Trophoblast cell (in vitro differentiated cells and primary cell): ENCODE data around the gene CBFA2T3.

Experiments used
- DNase-seq, 2 donors: peaks; one replicate each; pipeline ENCODE4 v3.0.0-alpha.2; 2016
- H2AFZ ChIP-seq: 2 replicates; pipeline ENCODE4 v1.6.1; 2013; ENCODE audit warnings: low read length, moderate library complexity, mild to moderate bottlenecking; ENCODE audit not compliant: insufficient read depth, poor library complexity
- H2AK5ac ChIP-seq: 2 replicates; pipeline ENCODE4 v1.6.1; 2013; ENCODE audit warnings: mild to moderate bottlenecking, low read length
- H2BK120ac ChIP-seq: 2 replicates; pipeline ENCODE4 v1.6.1; 2013; ENCODE audit warnings: low read length, mild to moderate bottlenecking, moderate library complexity; ENCODE audit not compliant: insufficient read depth, poor library complexity
- H2BK12ac ChIP-seq: 2 replicates; pipeline ENCODE4 v1.6.1; 2013; ENCODE audit warnings: mild to moderate bottlenecking, low read length, moderate library complexity
- H2BK5ac ChIP-seq: 2 replicates; pipeline ENCODE4 v1.6.1; 2013; ENCODE audit warnings: low read length, low read depth, moderate library complexity, mild to moderate bottlenecking; ENCODE audit not compliant: poor library complexity
- H3K14ac ChIP-seq: 2 replicates; pipeline ENCODE4 v1.6.1; 2013; ENCODE audit warnings: mild to moderate bottlenecking, low read length
- H3K18ac ChIP-seq: 2 replicates; pipeline ENCODE4 v1.6.1; 2013; ENCODE audit warnings: mild to moderate bottlenecking, low read length
- H3K23ac ChIP-seq: 2 replicates; pipeline ENCODE4 v1.6.1; 2013; ENCODE audit warnings: low read length
- H3K27ac ChIP-seq: 2 replicates; pipeline ENCODE4 v1.5.1; 2013; ENCODE audit warnings: low read depth, mild to moderate bottlenecking, inconsistent platforms, low read length, moderate library complexity
- H3K27me3 ChIP-seq: 2 replicates; pipeline ENCODE4 v1.6.1; 2013; ENCODE audit warnings: inconsistent platforms, mild to moderate bottlenecking, low read length, moderate library complexity; ENCODE audit not compliant: insufficient read depth
- H3K36me3 ChIP-seq, 2 experiments: 1 replicate in 1 of 2; 2 replicates in 1 of 2; pipeline ENCODE4 v1.6.1; 2013; ENCODE audit warnings: low read length in 2 of 2, mild to moderate bottlenecking in 2 of 2, moderate library complexity in 1 of 2; ENCODE audit not compliant: insufficient read depth in 2 of 2, control insufficient read depth in 1 of 2
- H3K4ac ChIP-seq: 2 replicates; pipeline ENCODE4 v1.6.1; 2013; ENCODE audit warnings: low read depth, mild to moderate bottlenecking, low read length, moderate library complexity
- H3K4me1 ChIP-seq, 2 experiments: 1 replicate in 1 of 2; 2 replicates in 1 of 2; pipeline ENCODE4 v1.6.1; 2013; ENCODE audit warnings: low read length in 2 of 2, mild to moderate bottlenecking in 2 of 2, moderate library complexity in 1 of 2; ENCODE audit not compliant: insufficient read depth in 2 of 2, control insufficient read depth in 1 of 2
- H3K4me2 ChIP-seq: 2 replicates; pipeline ENCODE4 v1.6.1; 2013; ENCODE audit warnings: inconsistent platforms, mild to moderate bottlenecking, low read length, moderate library complexity
- H3K4me3 ChIP-seq: 2 replicates; pipeline ENCODE4 v1.5.1; 2013; ENCODE audit warnings: mild to moderate bottlenecking, low read depth, low read length, inconsistent platforms
- H3K79me1 ChIP-seq: one replicate; pipeline ENCODE4 v1.6.1; 2013; ENCODE audit warnings: low read length
- H3K79me2 ChIP-seq: 2 replicates; pipeline ENCODE4 v1.6.1; 2013; ENCODE audit warnings: low read length, mild to moderate bottlenecking; ENCODE audit not compliant: control insufficient read depth, insufficient read depth, poor library complexity
- H3K9ac ChIP-seq: 2 replicates; pipeline ENCODE4 v1.6.1; 2013; ENCODE audit warnings: mild to moderate bottlenecking, low read length
- H3K9me3 ChIP-seq: 2 replicates; pipeline ENCODE4 v1.6.1; 2013; ENCODE audit warnings: low read depth, mild to moderate bottlenecking, control low read depth, inconsistent platforms, low read length; ENCODE audit not compliant: insufficient read depth
- H4K12ac ChIP-seq: 2 replicates; pipeline ENCODE4 v1.6.1; 2013; ENCODE audit warnings: low read depth, mild to moderate bottlenecking, low read length, moderate library complexity
- H4K8ac ChIP-seq: 2 replicates; pipeline ENCODE4 v1.6.1; 2013; ENCODE audit warnings: low read depth, mild to moderate bottlenecking, low read length, moderate library complexity
- H4K91ac ChIP-seq: one replicate; pipeline ENCODE4 v1.6.1; 2013; ENCODE audit warnings: low read depth, mild to moderate bottlenecking, low read length, moderate library complexity
- WGBS: extraction: QIAGEN DNeasy Blood & Tissue Kit; methylation state at CpG from one replicate; pipeline ENCODE4 v1.1.7; 2013; ENCODE audit warnings: missing lambda C conversion rate; ENCODE audit not compliant: insufficient read length, insufficient coverage; ENCODE audit errors: extremely low coverage; 5-methylcytosine and 5-hydroxymethylcytosine counted together

The CBFA2T3 gene

GRCh38 chr16:88881007-88881615, 95.9 kb downstream of the CBFA2T3 start:
- no peak overlapping the region for H3K27ac ChIP-seq
- no peak overlapping the region for H2AK5ac ChIP-seq
- no peak for DNase-seq
- no peak overlapping the region for H2AFZ ChIP-seq
- H3K4ac ChIP-seq: no peak overlapping the region
- H3K36me3 ChIP-seq: no peaks in the 10 kb centered on the region
- no peak overlapping the region for H2BK120ac ChIP-seq
- no peaks in the 10 kb centered on the region for H3K27me3 ChIP-seq
- no peaks in the 10 kb centered on the region for H3K4me1 ChIP-seq
- H4K91ac ChIP-seq: no peak overlapping the region
- no peak overlapping the region for H4K8ac ChIP-seq
- H3K18ac ChIP-seq: no peak overlapping the region
- H3K4me3 ChIP-seq: no peak overlapping the region
- no peaks in the 10 kb centered on the region for H3K79me1 ChIP-seq
- peaks cover 5% of the 10 kb centered on the region for H3K9me3 ChIP-seq
- no peak overlapping the region for H3K9ac ChIP-seq
- no peak overlapping the region for H3K23ac ChIP-seq
- H4K12ac ChIP-seq: no peak overlapping the region
- H2BK12ac ChIP-seq: no peak overlapping the region
- H3K79me2 ChIP-seq: no peaks in the 10 kb centered on the region
- no peak overlapping the region for H3K14ac ChIP-seq
- no CpG with 5 or more reads among the region's 46 CpGs for WGBS
- no peak overlapping the region for H2BK5ac ChIP-seq
- no peak overlapping the region for H3K4me2 ChIP-seq

- Histone ChIP-seq H2BK120ac (no peak overlapping the region), H3K18ac (no peak overlapping the region), H3K79me1 (no peaks in the 10 kb centered on the region), H2BK5ac (no peak overlapping the region), H3K36me3 (no peaks in the 10 kb centered on the region), H4K12ac (no peak overlapping the region), H4K91ac (no peak overlapping the region), H3K27me3 (no peaks in the 10 kb centered on the region), H3K4me3 (no peak overlapping the region), H3K79me2 (no peaks in the 10 kb centered on the region), H3K9ac (no peak overlapping the region), H3K4me1 (no peaks in the 10 kb centered on the region), H2AK5ac (no peak overlapping the region), H3K9me3 (peaks cover 4% of the 10 kb centered on the region), H3K14ac (no peak overlapping the region), H3K4me2 (no peak overlapping the region), H2AFZ (no peak overlapping the region), H3K27ac (no peak overlapping the region), H4K8ac (no peak overlapping the region), H2BK12ac (no peak overlapping the region), H3K4ac (no peak overlapping the region), H3K23ac (no peak overlapping the region)
- no CpG with 5 or more reads among the region's 36 CpGs for WGBS
- DNase-seq: no peak
These were observed 96.6 kb downstream of the CBFA2T3 start for GRCh38 chr16:88880226-88881006.

DNA sequence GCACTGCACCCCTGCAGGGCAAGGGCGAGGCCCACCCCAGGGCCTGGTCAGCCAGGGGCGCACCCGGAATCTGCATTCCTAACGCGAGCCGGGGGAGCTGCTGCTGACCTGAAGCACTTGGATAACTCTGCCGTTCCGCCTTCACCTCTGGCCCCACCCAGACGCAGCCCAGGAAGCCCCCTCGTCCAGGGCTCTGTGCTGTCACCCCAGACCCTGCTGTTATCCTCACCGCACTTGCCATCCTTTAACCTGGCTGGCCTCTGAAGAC, 97.3 kb downstream of the CBFA2T3 start:
- H2AFZ ChIP-seq: no peak overlapping the region
- WGBS: no CpG with 5 or more reads among the region's 11 CpGs
- no peak overlapping the region for H3K27ac ChIP-seq
- no peaks in the 10 kb centered on the region for H3K79me1 ChIP-seq
- H3K9ac ChIP-seq: no peak overlapping the region
- no peak overlapping the region for H3K4me2 ChIP-seq
- H3K4me1 ChIP-seq: no peaks in the 10 kb centered on the region
- H3K79me2 ChIP-seq: no peaks in the 10 kb centered on the region
- H3K23ac ChIP-seq: no peak overlapping the region
- H3K36me3 ChIP-seq: no peaks in the 10 kb centered on the region
- no peak overlapping the region for H4K8ac ChIP-seq
- no peak overlapping the region for H2BK120ac ChIP-seq
- H3K4me3 ChIP-seq: peak overlapping the region; percentile 0
- no peak overlapping the region for H2BK12ac ChIP-seq
- no peak for DNase-seq
- H2BK5ac ChIP-seq: no peak overlapping the region
- H3K9me3 ChIP-seq: peaks cover 4% of the 10 kb centered on the region
- H3K4ac ChIP-seq: no peak overlapping the region
- no peaks in the 10 kb centered on the region for H3K27me3 ChIP-seq
- H4K91ac ChIP-seq: no peak overlapping the region
- no peak overlapping the region for H2AK5ac ChIP-seq
- no peak overlapping the region for H4K12ac ChIP-seq
- no peak overlapping the region for H3K18ac ChIP-seq
- H3K14ac ChIP-seq: no peak overlapping the region

DNA sequence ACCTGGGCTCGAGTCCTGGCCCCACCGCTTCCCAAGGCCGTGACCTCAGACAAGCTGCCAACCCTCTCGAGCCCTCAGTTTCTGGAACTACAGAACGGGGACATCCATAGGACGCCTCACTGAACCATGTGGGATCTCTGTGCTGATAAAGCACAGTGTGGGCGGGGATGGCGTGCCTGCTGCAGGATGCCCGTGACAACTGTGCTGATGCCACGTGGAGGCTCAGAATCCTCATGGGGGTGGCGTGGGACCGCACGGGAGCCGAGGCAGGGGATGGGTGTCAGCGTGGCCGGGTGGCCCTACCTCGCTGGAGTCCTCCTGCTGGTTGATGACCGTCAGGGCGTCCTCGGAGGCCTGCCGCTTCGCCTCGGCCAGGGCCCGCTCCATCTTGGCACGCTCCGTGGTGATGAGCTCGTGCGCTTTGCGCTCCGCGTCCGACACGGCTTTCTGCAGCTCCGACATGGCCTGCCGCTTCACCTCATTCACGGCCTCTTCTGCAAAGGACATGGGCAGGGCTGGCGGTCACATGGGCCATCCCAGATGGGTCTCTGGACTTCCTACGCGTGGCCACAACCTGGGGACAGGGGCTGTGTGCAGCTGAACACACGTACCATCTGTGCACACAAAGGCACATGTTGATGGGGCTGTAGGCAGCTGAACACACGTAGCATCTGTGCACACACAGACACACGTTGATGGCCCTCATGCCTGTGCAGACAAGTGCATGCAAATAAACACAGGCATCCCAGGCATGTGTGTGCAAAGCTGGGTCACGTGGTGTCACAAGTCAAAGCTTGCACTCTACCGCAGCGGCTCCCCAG, 97.8 kb downstream of the CBFA2T3 start:
- no peak overlapping the region for H3K18ac ChIP-seq
- no peaks in the 10 kb centered on the region for H3K79me1 ChIP-seq
- H3K27me3 ChIP-seq: no peaks in the 10 kb centered on the region
- no peak for DNase-seq
- no peaks in the 10 kb centered on the region for H3K4me1 ChIP-seq
- H3K79me2 ChIP-seq: no peaks in the 10 kb centered on the region
- no peak overlapping the region for H3K9ac ChIP-seq
- no peak overlapping the region for H2AK5ac ChIP-seq
- no peaks in the 10 kb centered on the region for H3K36me3 ChIP-seq
- peaks cover 4% of the 10 kb centered on the region for H3K9me3 ChIP-seq
- no peak overlapping the region for H4K91ac ChIP-seq
- no peak overlapping the region for H4K12ac ChIP-seq
- H2BK12ac ChIP-seq: no peak overlapping the region
- H3K4ac ChIP-seq: no peak overlapping the region
- no peak overlapping the region for H3K23ac ChIP-seq
- no peak overlapping the region for H4K8ac ChIP-seq
- no peak overlapping the region for H2BK5ac ChIP-seq
- no peak overlapping the region for H3K27ac ChIP-seq
- H2AFZ ChIP-seq: no peak overlapping the region
- H3K14ac ChIP-seq: no peak overlapping the region
- H3K4me2 ChIP-seq: no peak overlapping the region
- peak overlapping the region; percentile 0 for H3K4me3 ChIP-seq
- H2BK120ac ChIP-seq: no peak overlapping the region
- no CpG with 5 or more reads among the region's 45 CpGs for WGBS
